Activated CD8-positive, alpha-beta T cell treated with anti-CD3 and anti-CD28 coated beads for 36 hours (primary cell): ENCODE measurements around the gene SAMD10. TPM values are rescaled to one million over a fixed set of nuclear protein-coding genes. Genes with fewer than 3 reads are reported as not detected.

Source experiments
- ATAC-seq: fragments of 200-7000 bp; cut with Tn5 transposase; one replicate; pipeline ENCODE4 v1.10.0; 2021; ENCODE audit warnings: mild to moderate bottlenecking, moderate library complexity
- CTCF ChIA-PET: fragments of 350-600 bp; sonication (Branson Sonifier 250); formaldehyde crosslinking; loops from one replicate; lab custom pipeline; 2021; ENCODE audit warnings: antibody characterized with exemption; lab: Charles Lee
- POLR2A ChIA-PET: fragments of 350-600 bp; sonication (Branson Sonifier 250); formaldehyde crosslinking; loops from one replicate; lab custom pipeline; 2021; ENCODE audit warnings: antibody characterized with exemption; lab: Charles Lee
- DNase-seq: peaks from one replicate; pipeline ENCODE4 v3.0.0-alpha.2; 2020
- H3K27ac Mint-ChIP-seq: one replicate; pipeline ENCODE4 v1.8.0; 2021; ENCODE audit warnings: mild to moderate bottlenecking, mixed read lengths
- H3K27me3 Mint-ChIP-seq: one replicate; pipeline ENCODE4 v1.8.0; 2021; ENCODE audit warnings: mixed read lengths
- H3K36me3 Mint-ChIP-seq: one replicate; pipeline ENCODE4 v1.8.0; 2021; ENCODE audit warnings: low read depth, mixed read lengths
- H3K4me1 Mint-ChIP-seq: one replicate; pipeline ENCODE4 v1.8.0; 2021; ENCODE audit warnings: low read depth, mixed read lengths
- H3K4me3 Mint-ChIP-seq: one replicate; pipeline ENCODE4 v1.8.0; 2021; ENCODE audit warnings: mild to moderate bottlenecking, moderate library complexity, mixed read lengths
- H3K9me3 Mint-ChIP-seq: one replicate; pipeline ENCODE4 v1.8.0; 2021; ENCODE audit warnings: mixed read lengths
- intact Hi-C: fragments of 100-400 bp; cut with micrococcal nuclease; formaldehyde crosslinking; loops from one replicate; pipeline ENCODE4 v1.10.0; 2022
- total RNA-seq, 2 experiments: library from RNA; stranded (reverse); gene quantifications; one replicate each; pipeline ENCODE4 v1.2.3, GENCODE V29; 2021
- TF ChIP-seq, protein P1 (sequence below): fragments of 200-600 bp; IDR thresholded peaks from one replicate; pipeline ENCODE4 v1.8.0; 2022; ENCODE audit warnings: antibody characterized with exemption, mild to moderate bottlenecking

The SAMD10 gene
- total RNA-seq, 2 experiments from 2014 or later: 17.4 to 17.5 TPM

GRCh38 chr20:63970714-63971431 is 8.6 kb downstream of the SAMD10 start:
- TF ChIP-seq, protein P1, sequence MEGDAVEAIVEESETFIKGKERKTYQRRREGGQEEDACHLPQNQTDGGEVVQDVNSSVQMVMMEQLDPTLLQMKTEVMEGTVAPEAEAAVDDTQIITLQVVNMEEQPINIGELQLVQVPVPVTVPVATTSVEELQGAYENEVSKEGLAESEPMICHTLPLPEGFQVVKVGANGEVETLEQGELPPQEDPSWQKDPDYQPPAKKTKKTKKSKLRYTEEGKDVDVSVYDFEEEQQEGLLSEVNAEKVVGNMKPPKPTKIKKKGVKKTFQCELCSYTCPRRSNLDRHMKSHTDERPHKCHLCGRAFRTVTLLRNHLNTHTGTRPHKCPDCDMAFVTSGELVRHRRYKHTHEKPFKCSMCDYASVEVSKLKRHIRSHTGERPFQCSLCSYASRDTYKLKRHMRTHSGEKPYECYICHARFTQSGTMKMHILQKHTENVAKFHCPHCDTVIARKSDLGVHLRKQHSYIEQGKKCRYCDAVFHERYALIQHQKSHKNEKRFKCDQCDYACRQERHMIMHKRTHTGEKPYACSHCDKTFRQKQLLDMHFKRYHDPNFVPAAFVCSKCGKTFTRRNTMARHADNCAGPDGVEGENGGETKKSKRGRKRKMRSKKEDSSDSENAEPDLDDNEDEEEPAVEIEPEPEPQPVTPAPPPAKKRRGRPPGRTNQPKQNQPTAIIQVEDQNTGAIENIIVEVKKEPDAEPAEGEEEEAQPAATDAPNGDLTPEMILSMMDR: no peak
- Mint-ChIP-seq H3K4me1 (peaks cover 20% of the 10 kb centered on the region), H3K27me3 (no peaks in the 10 kb centered on the region), H3K36me3 (peaks cover 26% of the 10 kb centered on the region), H3K9me3 (no peaks in the 10 kb centered on the region), H3K27ac (peak overlapping the region; percentile 15), H3K4me3 (peak overlapping the region; percentile 62)
- intact Hi-C loops: loop anchor here (5.0 to 10.0 kb wide), 2 partner anchors 94 to 184 kb away; partner anchors contain the start of gene TCEA2
- ChIA-PET CTCF (no interaction called here), POLR2A (interaction anchor here (1.0 to 1.7 kb wide), 2 partner anchors 9 kb away, joined by 3 to 5 read pairs; partner anchors contain the start of gene SAMD10)
- DNase-seq (no peak), ATAC-seq (no peak)

- no peaks in the 10 kb centered on the region for H3K27me3 Mint-ChIP-seq
- ChIA-PET POLR2A (interaction anchor here (1.7 kb wide), 2 partner anchors 9 to 11 kb away, joined by 5 to 6 read pairs; partner anchors contain the start of gene SAMD10), CTCF (no interaction called here)
- peak within 1 kb of the TSS; percentile 80 for H3K4me3 Mint-ChIP-seq
- H3K4me1 Mint-ChIP-seq: peaks cover 20% of the 10 kb centered on the region
- DNase-seq: peak; percentile 57
- no peaks in the 10 kb centered on the region for H3K9me3 Mint-ChIP-seq
- peak; percentile 38 for ATAC-seq
- H3K27ac Mint-ChIP-seq: peak within 1 kb of the TSS; percentile 84
- intact Hi-C loops: loop anchor here (5.0 to 10.0 kb wide), 2 partner anchors 95 to 183 kb away; partner anchors contain the start of gene TCEA2
- TF ChIP-seq, protein P1: no peak
- H3K36me3 Mint-ChIP-seq: peaks cover 26% of the 10 kb centered on the region
Observed at GRCh38 chr20:63969838-63970713, 9.4 kb downstream of the SAMD10 start, which contains the start of gene ZNF512B. ZNF512B (minus strand) TSS chr20:63969930; CDS start chr20:63967950, 1,980 bp downstream.

GRCh38 chr20:63968928-63969760 is 10.3 kb downstream of the SAMD10 start:
- ATAC-seq (peak; percentile 10), DNase-seq (peak; percentile 50)
- Mint-ChIP-seq H3K36me3 (peaks cover 25% of the 10 kb centered on the region), H3K4me3 (peak overlapping the region; percentile 80), H3K9me3 (no peaks in the 10 kb centered on the region), H3K27me3 (no peaks in the 10 kb centered on the region), H3K27ac (peak overlapping the region; percentile 84), H3K4me1 (peaks cover 17% of the 10 kb centered on the region)
- TF ChIP-seq, protein P1: no peak
- intact Hi-C loops: no loop called here
- ChIA-PET CTCF (interaction anchor here (1.1 to 1.7 kb wide), 3 partner anchors 11 to 262 kb away, joined by 3 to 5 read pairs (median 4); partner anchors contain the start of genes ARFRP1, PRPF6 and ZGPAT), POLR2A (interaction anchor here (1.1 to 2.0 kb wide), 4 partner anchors 10 to 110 kb away, joined by 3 to 8 read pairs (median 6); partner anchors contain the start of genes OPRL1, RGS19, SAMD10 and UCKL1)

DNA sequence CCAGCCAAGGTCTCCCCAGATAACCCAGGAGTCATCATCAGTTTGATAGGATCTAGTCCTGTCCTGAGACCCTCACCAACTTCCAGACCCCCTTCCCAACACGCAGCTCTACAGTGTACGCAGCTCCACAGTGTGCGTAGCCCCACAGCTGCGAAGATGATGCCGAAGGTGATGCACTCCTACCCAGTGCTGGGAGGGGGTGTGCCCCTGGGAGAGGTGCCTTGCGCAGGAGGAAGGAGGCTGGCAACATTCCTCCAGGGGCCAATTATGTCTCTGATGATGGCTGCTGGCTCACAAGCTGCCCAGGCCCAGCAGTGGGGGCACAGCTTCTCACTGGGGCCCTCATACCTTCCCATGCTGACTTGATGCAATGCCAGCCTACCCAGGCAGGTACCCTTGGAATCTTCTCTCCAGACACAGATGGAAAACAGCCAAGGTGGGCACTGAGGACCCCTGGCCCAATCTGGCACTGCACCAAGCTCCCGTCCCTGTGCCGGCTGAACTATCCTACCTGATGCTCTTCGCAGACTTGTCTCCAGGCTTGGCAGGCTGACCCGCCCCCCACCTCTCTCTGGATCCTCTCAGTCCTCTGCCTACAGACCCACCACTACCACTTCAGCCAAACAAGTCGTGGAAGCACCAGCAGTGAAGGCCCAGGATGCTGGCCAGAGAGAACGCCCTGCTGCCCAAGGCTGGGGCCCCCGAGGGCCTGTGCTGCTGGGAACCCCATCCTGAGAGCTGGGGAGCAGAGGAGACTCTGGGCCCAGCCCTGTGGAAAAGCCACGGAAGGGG is 11.1 kb downstream of the SAMD10 start:
- ATAC-seq (no peak), DNase-seq (peak; percentile 8)
- TF ChIP-seq, protein P1: no peak
- H3K36me3 Mint-ChIP-seq: peaks cover 27% of the 10 kb centered on the region
- POLR2A ChIA-PET: interaction anchor here (1.1 to 2.0 kb wide), 4 partner anchors 9 to 111 kb away, joined by 3 to 8 read pairs (median 5); partner anchors contain the start of genes OPRL1, RGS19 and UCKL1
- H3K4me1 Mint-ChIP-seq: peaks cover 12% of the 10 kb centered on the region
- peak overlapping the region; percentile 84 for H3K27ac Mint-ChIP-seq
- no peaks in the 10 kb centered on the region for H3K9me3 Mint-ChIP-seq
- intact Hi-C loops: no loop called here
- H3K27me3 Mint-ChIP-seq: no peaks in the 10 kb centered on the region
- peak overlapping the region; percentile 80 for H3K4me3 Mint-ChIP-seq
- CTCF ChIA-PET: interaction anchor here (1.1 to 1.7 kb wide), 3 partner anchors 12 to 261 kb away, joined by 3 to 5 read pairs (median 4); partner anchors contain the start of genes ARFRP1, PRPF6 and ZGPAT
